GM12865 (cell line): ENCODE data around the gene TNFRSF9.
"Not testable (repeated sequence)": the region's sequence is repeated elsewhere in the genome, so short reads cannot be mapped to it uniquely, and the experiment has no call there.

Experiments used
- DNase-seq: peaks from one replicate; pipeline ENCODE4 v3.0.0; 2010; ENCODE audit warnings: low read depth
- H3K4me3 ChIP-seq: 2 replicates; pipeline ENCODE4 v1.5.1; 2011; ENCODE audit warnings: mild to moderate bottlenecking, low read depth, low read length, control low read depth
- CTCF ChIP-seq: IDR thresholded peaks from 2 replicates; pipeline ENCODE4 v1.5.1; 2011; ENCODE audit warnings: low read length, control low read depth, low read depth, inconsistent platforms; ENCODE audit not compliant: insufficient read depth; ENCODE audit errors: missing control alignments

TNFRSF9 gene

GRCh38 chr1:7967651-7968050 lies 27.0 kb upstream of the TNFRSF9 start:
- no peak for DNase-seq
- TF ChIP-seq CTCF: no peak
- no peak overlapping the region for H3K4me3 ChIP-seq

- DNase-seq: no peak
- no peak overlapping the region for H3K4me3 ChIP-seq
- TF ChIP-seq CTCF: no peak
Observed at GRCh38 chr1:7967196-7967595, 26.6 kb upstream of the TNFRSF9 start.

- H3K4me3 ChIP-seq: no peak overlapping the region
- TF ChIP-seq CTCF: no peak
- no peak for DNase-seq
Observed at GRCh38 chr1:7964476-7964875, 23.8 kb upstream of the TNFRSF9 start.

GRCh38 chr1:7963841-7964240 lies 23.2 kb upstream of the TNFRSF9 start:
- not testable (repeated sequence) for DNase-seq, H3K4me3 ChIP-seq

GRCh38 chr1:7963378-7963730 lies 22.7 kb upstream of the TNFRSF9 start:
- DNase-seq, H3K4me3 ChIP-seq: not testable (repeated sequence)

- TF ChIP-seq CTCF: no peak
- DNase-seq: peak; percentile 27
- peak overlapping the region; percentile 72 for H3K4me3 ChIP-seq
Observed at GRCh38 chr1:7962636-7963377, 22.2 kb upstream of the TNFRSF9 start.

GRCh38 chr1:7962014-7962335 lies 21.3 kb upstream of the TNFRSF9 start:
- H3K4me3 ChIP-seq: peak overlapping the region; percentile 72
- no peak for DNase-seq
- TF ChIP-seq CTCF: no peak

GRCh38 chr1:7961216-7962013 lies 20.8 kb upstream of the TNFRSF9 start, which contains the start of gene PARK7:
TSS of gene PARK7 (plus strand) at chr1:7961711. CDS start at chr1:7962786, 1,075 bp downstream.
- peak; percentile 49 for TF ChIP-seq CTCF
- peak; percentile 100 for DNase-seq
- peak within 1 kb of the TSS; percentile 98 for H3K4me3 ChIP-seq
